HFFc6 (cell line): ENCODE results near the gene WNT5B. TPM values are rescaled to one million over a fixed set of nuclear protein-coding genes. Genes with fewer than 3 reads are reported as not detected.

Experiments used
- DNase-seq: peaks from one replicate; pipeline ENCODE4 v3.0.0-alpha.2; 2018
- H3K27ac Mint-ChIP-seq: 2 replicates; pipeline ENCODE4 v1.8.0; 2020; ENCODE audit warnings: mild to moderate bottlenecking, mixed read lengths
- H3K27me3 Mint-ChIP-seq: 2 replicates; pipeline ENCODE4 v1.8.0; 2021; ENCODE audit warnings: mild to moderate bottlenecking, moderate library complexity, mixed read lengths; ENCODE audit not compliant: insufficient read depth
- H3K36me3 Mint-ChIP-seq: 2 replicates; pipeline ENCODE4 v1.8.0; 2021; ENCODE audit warnings: low read depth, mixed read lengths
- H3K4me1 Mint-ChIP-seq: 2 replicates; pipeline ENCODE4 v1.8.0; 2020; ENCODE audit warnings: low read depth, mixed read lengths
- H3K4me3 Mint-ChIP-seq: 2 replicates; pipeline ENCODE4 v1.8.0; 2020; ENCODE audit warnings: mild to moderate bottlenecking, moderate library complexity, mixed read lengths
- H3K9me3 Mint-ChIP-seq: 2 replicates; pipeline ENCODE4 v1.8.0; 2020; ENCODE audit warnings: mild to moderate bottlenecking, mixed read lengths
- total RNA-seq, 6 experiments: library from RNA; stranded (reverse); fragmentation: NEBNext Ultra II Directional; extraction: Animal tissue kit (Norgen Biotek cat#: 25700); gene quantifications; 2 replicates in 1 of 6; 3 replicates in 5 of 6; pipeline ENCODE4 v1.2.3, GENCODE V29; 2021
- TF ChIP-seq, protein P1 (sequence below): fragments of 200-600 bp; sonication (generic); IDR thresholded peaks from 2 replicates; pipeline ENCODE4 v1.5.0; 2021; ENCODE audit warnings: antibody characterized with exemption, mild to moderate bottlenecking

WNT5B gene
- total RNA-seq, 6 experiments from 2014 or later: 191 to 289 (median 200) TPM

DNA sequence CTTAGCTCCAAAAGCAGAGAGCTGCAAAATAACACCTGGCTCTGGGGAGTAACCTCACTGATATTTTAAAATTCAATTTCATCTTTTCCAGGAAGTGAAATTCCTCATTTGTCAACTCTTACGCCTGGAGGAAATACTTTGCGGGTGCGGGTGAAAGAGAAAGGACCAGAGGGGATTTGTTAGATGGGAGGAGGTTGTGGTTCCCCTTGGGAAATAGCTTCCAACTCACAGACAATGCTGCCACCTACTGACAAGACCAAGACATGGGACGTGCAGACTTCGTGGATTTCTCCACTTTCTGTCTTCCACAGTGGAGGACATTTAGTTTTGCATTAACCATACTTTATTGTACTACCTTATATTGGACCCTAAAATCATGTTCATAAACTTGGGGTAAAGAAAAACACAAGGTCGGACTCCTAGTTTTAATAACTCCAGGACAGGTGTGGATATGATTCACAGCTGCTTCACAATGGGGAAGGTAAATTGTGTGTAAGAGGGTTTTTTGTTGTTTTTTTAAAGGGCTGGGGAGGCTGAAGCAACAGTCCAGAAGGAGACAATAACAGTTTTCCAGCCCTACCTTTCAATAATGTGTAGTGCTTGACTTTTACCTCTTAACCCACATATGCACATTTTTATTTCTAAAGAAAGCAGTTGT is 45.5 kb upstream of the WNT5B start:
- DNase-seq: peak; percentile 81
- peak overlapping the region; percentile 82 for H3K4me3 Mint-ChIP-seq
- H3K4me1 Mint-ChIP-seq: peaks cover 91% of the 10 kb centered on the region

DNA sequence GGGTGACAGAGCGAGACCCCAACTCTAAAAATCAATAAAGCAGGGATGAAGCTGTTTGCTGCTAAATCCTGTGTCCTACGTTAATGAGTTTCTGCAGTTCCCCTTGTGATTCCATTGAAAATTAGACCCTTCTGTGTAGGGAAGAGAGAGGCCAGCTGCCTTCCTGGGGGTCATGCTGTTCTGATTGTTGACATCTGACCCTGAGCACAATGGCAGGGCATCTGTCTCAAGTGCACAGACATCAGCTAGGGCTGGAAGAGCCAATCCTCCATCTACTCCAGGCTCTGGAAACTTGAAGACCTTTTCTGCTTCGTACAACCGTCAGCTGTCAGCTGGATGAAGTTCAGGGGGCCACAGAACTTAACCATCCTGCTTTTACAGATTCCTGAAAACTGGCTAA is 44.7 kb upstream of the WNT5B start:
- H3K27me3 Mint-ChIP-seq: peaks cover 5% of the 10 kb centered on the region; the same call in 1 of the 2 replicates
- H3K27ac Mint-ChIP-seq: no peak overlapping the region; the same call in none of the 2 replicates
- TF ChIP-seq, protein P1, sequence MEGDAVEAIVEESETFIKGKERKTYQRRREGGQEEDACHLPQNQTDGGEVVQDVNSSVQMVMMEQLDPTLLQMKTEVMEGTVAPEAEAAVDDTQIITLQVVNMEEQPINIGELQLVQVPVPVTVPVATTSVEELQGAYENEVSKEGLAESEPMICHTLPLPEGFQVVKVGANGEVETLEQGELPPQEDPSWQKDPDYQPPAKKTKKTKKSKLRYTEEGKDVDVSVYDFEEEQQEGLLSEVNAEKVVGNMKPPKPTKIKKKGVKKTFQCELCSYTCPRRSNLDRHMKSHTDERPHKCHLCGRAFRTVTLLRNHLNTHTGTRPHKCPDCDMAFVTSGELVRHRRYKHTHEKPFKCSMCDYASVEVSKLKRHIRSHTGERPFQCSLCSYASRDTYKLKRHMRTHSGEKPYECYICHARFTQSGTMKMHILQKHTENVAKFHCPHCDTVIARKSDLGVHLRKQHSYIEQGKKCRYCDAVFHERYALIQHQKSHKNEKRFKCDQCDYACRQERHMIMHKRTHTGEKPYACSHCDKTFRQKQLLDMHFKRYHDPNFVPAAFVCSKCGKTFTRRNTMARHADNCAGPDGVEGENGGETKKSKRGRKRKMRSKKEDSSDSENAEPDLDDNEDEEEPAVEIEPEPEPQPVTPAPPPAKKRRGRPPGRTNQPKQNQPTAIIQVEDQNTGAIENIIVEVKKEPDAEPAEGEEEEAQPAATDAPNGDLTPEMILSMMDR: no peak
- H3K36me3 Mint-ChIP-seq: peaks cover 37% of the 10 kb centered on the region
- no peaks in the 10 kb centered on the region for H3K9me3 Mint-ChIP-seq
- DNase-seq: no peak
- H3K4me1 Mint-ChIP-seq: peaks cover 88% of the 10 kb centered on the region
- H3K4me3 Mint-ChIP-seq: no peak overlapping the region

More for the DNA sequence above, 45.5 kb upstream of the WNT5B start:
- peak overlapping the region; percentile 89 for H3K27ac Mint-ChIP-seq
- H3K9me3 Mint-ChIP-seq: no peaks in the 10 kb centered on the region
- peaks cover 2% of the 10 kb centered on the region; the same call in 1 of the 2 replicates for H3K27me3 Mint-ChIP-seq
- TF ChIP-seq, protein P1: peak; percentile 94
- H3K36me3 Mint-ChIP-seq: peaks cover 32% of the 10 kb centered on the region

DNA sequence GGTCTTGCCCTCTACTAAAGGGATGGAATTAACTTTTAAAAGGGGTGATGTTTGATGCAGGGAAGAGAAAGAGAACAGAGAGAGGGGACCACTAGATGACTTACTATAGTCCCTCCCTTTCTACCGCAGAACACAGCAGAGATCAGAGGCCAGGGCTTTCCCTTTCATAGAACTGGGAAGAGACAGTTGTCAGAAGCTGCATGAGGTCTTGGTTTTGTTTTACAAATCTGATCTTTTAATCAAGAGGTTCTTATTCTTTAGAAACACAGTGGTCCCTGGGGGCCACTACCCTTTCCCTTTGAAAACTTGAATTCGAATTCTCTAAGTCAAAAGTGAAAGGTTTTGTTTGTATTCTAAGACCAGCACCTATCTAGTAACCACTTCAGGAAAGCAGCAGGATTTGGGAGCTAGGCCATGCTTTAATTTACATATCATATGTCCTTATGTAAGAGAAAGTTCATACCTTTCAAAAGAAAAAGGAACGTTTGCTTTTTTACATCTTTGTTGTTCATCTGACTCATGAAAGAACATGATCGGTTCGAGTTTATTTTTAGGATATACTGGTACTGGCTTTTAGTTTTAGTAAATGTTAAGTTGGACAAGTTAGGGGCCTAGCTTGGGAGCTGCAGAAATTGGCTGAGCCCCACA is 41.0 kb upstream of the WNT5B start:
- peaks cover 13% of the 10 kb centered on the region for H3K27me3 Mint-ChIP-seq
- H3K36me3 Mint-ChIP-seq: peaks cover 38% of the 10 kb centered on the region
- H3K4me3 Mint-ChIP-seq: peak overlapping the region; percentile 60
- peaks cover 88% of the 10 kb centered on the region for H3K4me1 Mint-ChIP-seq
- peak overlapping the region; percentile 79 for H3K27ac Mint-ChIP-seq
- TF ChIP-seq, protein P1: no peak
- no peaks in the 10 kb centered on the region for H3K9me3 Mint-ChIP-seq
- no peak for DNase-seq

DNA sequence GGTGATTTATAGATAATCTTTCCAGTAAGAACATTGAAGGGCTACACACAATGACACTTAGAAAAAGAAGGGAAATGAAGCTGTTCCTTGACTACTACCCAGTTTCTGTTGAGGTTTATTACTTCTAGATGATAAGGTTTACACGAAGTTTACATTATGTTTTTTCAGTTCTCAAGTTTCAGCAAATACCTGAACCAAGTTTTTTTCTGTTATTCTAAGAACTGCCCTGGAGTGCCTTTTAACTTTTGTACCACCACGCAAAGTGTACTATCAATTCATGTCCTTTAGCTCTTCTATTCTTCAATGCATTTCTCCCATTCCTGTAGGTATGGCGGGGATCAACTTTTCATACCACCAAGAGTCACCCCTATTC is 40.5 kb upstream of the WNT5B start:
- Mint-ChIP-seq H3K4me1 (peaks cover 88% of the 10 kb centered on the region), H3K27me3 (peaks cover 16% of the 10 kb centered on the region), H3K9me3 (no peaks in the 10 kb centered on the region), H3K27ac (peak overlapping the region; percentile 79), H3K36me3 (peaks cover 40% of the 10 kb centered on the region), H3K4me3 (peak overlapping the region; percentile 60)
- DNase-seq: no peak
- TF ChIP-seq, protein P1: no peak

DNA sequence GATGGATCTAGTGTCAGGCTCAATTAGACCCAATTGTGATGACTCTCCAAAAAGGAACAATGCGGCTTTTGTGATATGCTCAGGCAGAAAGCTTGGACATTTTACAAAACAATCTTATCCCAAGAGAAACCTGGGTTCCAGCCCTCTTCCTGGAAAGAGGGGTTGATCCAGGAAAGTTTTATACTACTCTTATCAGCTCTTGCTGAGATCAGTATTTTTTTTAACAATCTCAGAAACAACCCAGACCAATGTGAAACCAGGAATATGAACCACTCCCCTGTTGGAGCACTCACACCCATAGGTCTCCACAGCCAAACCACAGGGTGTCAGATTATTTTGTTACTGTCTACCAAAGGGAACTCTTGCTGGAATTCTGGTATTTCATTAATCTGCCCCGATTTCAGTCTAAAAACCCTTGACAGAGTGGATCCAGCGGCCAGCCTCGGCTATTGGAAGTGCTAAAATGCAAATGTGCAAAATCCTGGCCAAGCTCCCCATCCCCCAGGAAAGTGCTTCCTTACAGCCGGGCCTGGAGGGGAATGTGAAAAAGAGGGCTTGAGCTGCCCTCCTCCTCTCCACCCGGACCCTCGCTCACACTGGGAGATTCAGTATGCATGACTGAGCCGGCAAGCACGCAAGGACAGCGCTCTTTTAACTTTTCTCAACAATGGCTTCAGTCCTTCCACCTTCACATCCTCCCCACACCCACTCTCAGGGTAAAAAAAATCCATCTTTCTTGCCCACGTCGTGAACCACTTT is 38.6 kb upstream of the WNT5B start:
- no peak for DNase-seq
- Mint-ChIP-seq H3K27me3 (peaks cover 23% of the 10 kb centered on the region), H3K27ac (peak overlapping the region; percentile 71), H3K4me1 (peaks cover 82% of the 10 kb centered on the region), H3K9me3 (no peaks in the 10 kb centered on the region), H3K4me3 (peak overlapping the region; percentile 86), H3K36me3 (peaks cover 30% of the 10 kb centered on the region)
- TF ChIP-seq, protein P1: no peak
